GM12878 (cell line): Measurements from ENCODE around the gene BNIP2. TPM values are rescaled to one million over a fixed set of nuclear protein-coding genes. Genes with fewer than 3 reads are reported as not detected.

Experiments used
- ATAC-seq: fragments of 200-7000 bp; cut with Tn5 transposase; 3 replicates; pipeline ENCODE4 v1.9.1; 2020; ENCODE audit warnings: mild to moderate bottlenecking, moderate library complexity
- BruUV-seq: library from RNA; stranded (reverse); fragments of 400-500 nt; replicated peaks from 2 replicates; lab custom pipeline; 2021; lab: Mats Ljungman, UMichigan
- CTCF ChIA-PET: fragments of 300-600 bp; sonication (Branson Sonifier 250); formaldehyde crosslinking; extraction: SDS; loops from one replicate; lab custom pipeline; 2021; ENCODE audit warnings: inconsistent platforms; lab: Yijun Ruan, JAX
- POLR2A ChIA-PET: fragments of 350-600 bp; formaldehyde crosslinking; extraction: SDS; loops from one replicate; lab custom pipeline; 2021; ENCODE audit warnings: inconsistent platforms; lab: Charles Lee
- RAD21 ChIA-PET: fragments of 300-600 bp; sonication (Branson Sonifier 250); formaldehyde crosslinking; loops from one replicate; lab custom pipeline; 2023; ENCODE audit warnings: antibody characterized with exemption; ENCODE audit not compliant: unreplicated experiment; lab: Charles Lee
- SMC1A ChIA-PET: fragments of 300-600 bp; sonication (Branson Sonifier 250); formaldehyde crosslinking; loops from one replicate; lab custom pipeline; 2023; ENCODE audit not compliant: unreplicated experiment, uncharacterized antibody; lab: Charles Lee
- DNase-seq: peaks from one replicate; pipeline ENCODE4 v3.0.0-alpha.2; 2011; ENCODE audit warnings: low read depth, low spot score
- FAIRE-seq: peaks from 3 replicates; lab custom pipeline; 2011; peaks lifted over from hg19 to GRCh38; lab: Jason Lieb, UNC
- H2AFZ ChIP-seq: 2 replicates; pipeline ENCODE4 v1.6.0; 2011; ENCODE audit warnings: low read depth, low read length, control low read depth; ENCODE audit not compliant: control insufficient read depth
- H3K27ac ChIP-seq: 2 replicates; pipeline ENCODE4 v1.5.1; 2011; ENCODE audit warnings: control low read depth; ENCODE audit not compliant: control insufficient read depth, insufficient read depth
- H3K27me3 ChIP-seq, 2 experiments: replicated peaks in 1 of 2; 2 replicates each; pipeline versions ENCODE4 v1.6.0 to v1.6.1; 2011; ENCODE audit warnings: low read length in 1 of 2; ENCODE audit not compliant: control insufficient read depth in 2 of 2, insufficient read depth in 2 of 2
- H3K36me3 ChIP-seq, 2 experiments: 2 replicates each; pipeline ENCODE4 v1.5.1; 2011; ENCODE audit warnings: low read length in 1 of 2; ENCODE audit not compliant: control insufficient read depth in 2 of 2, insufficient read depth in 2 of 2
- H3K4me1 ChIP-seq: 2 replicates; pipeline ENCODE4 v1.6.1; 2011; ENCODE audit warnings: mild to moderate bottlenecking, low read length, moderate library complexity, mixed read lengths; ENCODE audit not compliant: control insufficient read depth, insufficient read depth
- H3K4me2 ChIP-seq: 2 replicates; pipeline ENCODE4 v1.6.0; 2011; ENCODE audit warnings: control low read depth; ENCODE audit not compliant: control insufficient read depth, insufficient read depth
- H3K4me3 ChIP-seq: fragments of 200-600 bp; sonication (generic); 2 replicates; pipeline ENCODE4 v1.5.1; 2016
- H3K79me2 ChIP-seq: 2 replicates; pipeline ENCODE4 v1.6.0; 2011; ENCODE audit warnings: low read length; ENCODE audit not compliant: control insufficient read depth, insufficient read depth
- H3K9ac ChIP-seq: 2 replicates; pipeline ENCODE4 v1.8.0; 2011; ENCODE audit warnings: low read length, control low read depth, mixed read lengths; ENCODE audit not compliant: control insufficient read depth, insufficient read depth
- H3K9me3 ChIP-seq: replicated peaks from 3 replicates; pipeline ENCODE4 v1.5.1; 2011; ENCODE audit warnings: mild to moderate bottlenecking, low read length; ENCODE audit not compliant: control insufficient read depth, insufficient read depth
- H4K20me1 ChIP-seq: 2 replicates; pipeline ENCODE4 v1.6.0; 2011; ENCODE audit not compliant: control insufficient read depth, insufficient read depth
- CHD2 ChIP-seq: IDR thresholded peaks from 2 replicates; pipeline ENCODE4 v1.6.1; 2011; ENCODE audit warnings: low read depth, low read length, improper control_type of control experiment, borderline replicate concordance
- HDAC2 ChIP-seq: fragments of 200-600 bp; sonication (generic); IDR thresholded peaks from 2 replicates; pipeline ENCODE4 v1.6.1; 2017
- MTA3 ChIP-seq: IDR thresholded peaks from 2 replicates; pipeline ENCODE4 v1.6.1; 2012; ENCODE audit warnings: low read length, inconsistent platforms, borderline replicate concordance
- MYB ChIP-seq: fragments of 150-350 bp; IDR thresholded peaks from 2 replicates; pipeline ENCODE4 v1.6.1; 2014; ENCODE audit warnings: mild to moderate bottlenecking, low read depth, low read length, borderline replicate concordance
- NFXL1 ChIP-seq: fragments of 450-650 bp; IDR thresholded peaks from 2 replicates; pipeline ENCODE4 v1.6.1; 2017; ENCODE audit warnings: antibody characterized with exemption, mild to moderate bottlenecking, borderline replicate concordance
- RAD21 ChIP-seq: IDR thresholded peaks from 2 replicates; pipeline ENCODE4 v1.6.1; 2011; ENCODE audit warnings: mild to moderate bottlenecking, low read depth, low read length, moderate library complexity; ENCODE audit not compliant: insufficient read depth
- SMARCA5 ChIP-seq: fragments of 450-650 bp; IDR thresholded peaks from 2 replicates; pipeline ENCODE4 v1.6.1; 2017; ENCODE audit warnings: mild to moderate bottlenecking
- SREBF1 ChIP-seq: IDR thresholded peaks from 2 replicates; pipeline ENCODE4 v1.6.1; 2012; ENCODE audit warnings: mild to moderate bottlenecking, low read length
- SUZ12 ChIP-seq: fragments of 200-600 bp; sonication (generic); IDR thresholded peaks from one replicate; pipeline ENCODE4 v1.6.1; 2018; ENCODE audit warnings: antibody characterized with exemption, mild to moderate bottlenecking; ENCODE audit not compliant: unreplicated experiment
- TBL1XR1 ChIP-seq: IDR thresholded peaks from 2 replicates; pipeline ENCODE4 v1.6.1; 2012; ENCODE audit warnings: low read depth, low read length, improper control_type of control experiment
- TCF12 ChIP-seq: IDR thresholded peaks from 2 replicates; pipeline ENCODE4 v1.6.1; 2011; ENCODE audit warnings: low read depth, mild to moderate bottlenecking, low read length
- ZNF274 ChIP-seq: IDR thresholded peaks from one replicate; pipeline ENCODE4 v1.8.0; 2011; ENCODE audit not compliant: insufficient read length, insufficient read depth
- WGBS: methylation state at CpG from one replicate; pipeline ENCODE4 v1.1.6; 2016; ENCODE audit warnings: low lambda C conversion rate; ENCODE audit not compliant: insufficient replicate concordance, insufficient coverage; ENCODE audit errors: missing lambda C conversion rate; 5-methylcytosine and 5-hydroxymethylcytosine counted together
- in situ Hi-C: fragments of 300-500 bp; cut with MboI; formaldehyde crosslinking; loops from 9 replicates; pipeline ENCODE4 v1.14.3; 2018; ENCODE audit warnings: mixed read lengths
- intact Hi-C: fragments of 100-400 bp; cut with micrococcal nuclease; formaldehyde crosslinking; loops from one replicate; pipeline ENCODE4 v1.14.2; 2022; ENCODE audit not compliant: unreplicated experiment
- polyA plus RNA-seq, 11 experiments: library from polyadenylated mRNA; depleted of rRNA in 4 of 11; unstranded in 6 of 11; stranded (reverse) in 5 of 11; fragments of >200 nt; fragmentation: Nextera tagmentation in 4 of 11; fragmentation: Illumina TruSeq in 1 of 11; extraction: Ambion mirVana in 4 of 11; extraction: Trizol in 1 of 11; gene quantifications; 1 replicate in 1 of 11; 2 replicates in 10 of 11; pipeline versions ENCODE4 v1.2.1 to v1.2.3, GENCODE V29; 2011 to 2016; ENCODE audit warnings: inconsistent platforms in 2 of 11, missing spikeins in 2 of 11, low read depth in 1 of 11
- total RNA-seq, 4 experiments: library from RNA; depleted of rRNA in 3 of 4; stranded (reverse); fragments of >200 nt in 3 of 4; fragmentation: Illumina TruSeq in 1 of 4; extraction: Trizol in 1 of 4; gene quantifications; 2 replicates each; pipeline versions ENCODE4 v1.2.1 to v1.2.3, GENCODE V29; 2013 to 2021
- TF ChIP-seq, protein P1 (sequence below): fragments of 450-650 bp; IDR thresholded peaks from 2 replicates; pipeline ENCODE4 v1.6.1; 2017; ENCODE audit warnings: borderline replicate concordance
- TF ChIP-seq, protein P2 (sequence below): fragments of 450-650 bp; formaldehyde crosslinking; IDR thresholded peaks from 2 replicates; pipeline ENCODE4 v1.4.0; 2022; ENCODE audit warnings: mild to moderate bottlenecking, moderate library complexity
- TF ChIP-seq, protein P3 (sequence below): fragments of 450-650 bp; IDR thresholded peaks from 2 replicates; pipeline ENCODE4 v1.6.1; 2017; ENCODE audit warnings: mild to moderate bottlenecking, moderate library complexity

BNIP2 gene
- total and polyA plus RNA-seq, 10 of the 15 experiments (the other 5 are each of a cell fraction or from before 2014, with no cell fraction given) = 29.9 to 122 (median 67.7) TPM

DNA sequence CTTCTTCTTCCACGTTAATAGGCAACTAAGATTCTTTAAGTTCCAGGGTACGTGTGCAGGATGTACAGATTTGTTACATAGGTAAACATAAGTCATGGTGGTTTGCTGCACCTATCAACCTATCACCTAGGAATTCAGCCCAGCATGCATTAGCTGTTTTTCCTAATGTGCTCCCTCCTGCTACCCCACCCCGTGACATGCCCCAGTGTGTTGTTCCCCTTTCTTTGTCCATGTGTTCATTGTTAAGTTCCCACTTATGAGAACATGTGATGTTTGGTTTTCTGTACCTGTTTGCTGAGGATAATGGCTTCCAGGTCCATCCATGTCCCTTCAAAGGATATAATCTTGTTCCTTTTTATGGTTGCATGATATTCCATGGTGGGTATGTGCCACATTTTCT lies 52.9 kb downstream of the BNIP2 start:
- Histone ChIP-seq H3K27me3 (no peaks in the 10 kb centered on the region), H4K20me1 (no peaks in the 10 kb centered on the region), H3K9ac (no peak overlapping the region), H3K27ac (no peak overlapping the region), H3K4me1 (no peaks in the 10 kb centered on the region), H3K9me3 (no peaks in the 10 kb centered on the region), H3K36me3 (peaks cover 0 to 6% of the 10 kb centered on the region in 2 experiments; a peak in 1 of 4 replicates), H3K4me2 (no peak overlapping the region), H3K4me3 (no peak overlapping the region), H3K79me2 (no peaks in the 10 kb centered on the region), H2AFZ (no peak overlapping the region)
- ChIA-PET RAD21 (no interaction called here), CTCF (interaction anchor here (2.4 kb wide), 1 partner anchor 103 kb away, joined by 6 read pairs; no protein-coding TSS in a partner anchor), POLR2A (no interaction called here), SMC1A (no interaction called here)
- intact Hi-C loops = no loop called here
- no TSS peak for BruUV-seq
- in situ Hi-C loops = no loop called here
- 84% methylated on average over 3 of the region's 3 CpGs for WGBS
- FAIRE-seq = peak; percentile 13
- DNase-seq = no peak
- no peak for ATAC-seq
- TF ChIP-seq, protein P1, sequence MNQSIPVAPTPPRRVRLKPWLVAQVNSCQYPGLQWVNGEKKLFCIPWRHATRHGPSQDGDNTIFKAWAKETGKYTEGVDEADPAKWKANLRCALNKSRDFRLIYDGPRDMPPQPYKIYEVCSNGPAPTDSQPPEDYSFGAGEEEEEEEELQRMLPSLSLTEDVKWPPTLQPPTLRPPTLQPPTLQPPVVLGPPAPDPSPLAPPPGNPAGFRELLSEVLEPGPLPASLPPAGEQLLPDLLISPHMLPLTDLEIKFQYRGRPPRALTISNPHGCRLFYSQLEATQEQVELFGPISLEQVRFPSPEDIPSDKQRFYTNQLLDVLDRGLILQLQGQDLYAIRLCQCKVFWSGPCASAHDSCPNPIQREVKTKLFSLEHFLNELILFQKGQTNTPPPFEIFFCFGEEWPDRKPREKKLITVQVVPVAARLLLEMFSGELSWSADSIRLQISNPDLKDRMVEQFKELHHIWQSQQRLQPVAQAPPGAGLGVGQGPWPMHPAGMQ = no peak
- TF ChIP-seq SREBF1 (no peak), SMARCA5 (no peak), CHD2 (no peak), MTA3 (no peak), SUZ12 (no peak), HDAC2 (no peak), TBL1XR1 (no peak), MYB (no peak), ZNF274 (no peak), TCF12 (no peak), NFXL1 (no peak), RAD21 (no peak)
- TF ChIP-seq, protein P2, sequence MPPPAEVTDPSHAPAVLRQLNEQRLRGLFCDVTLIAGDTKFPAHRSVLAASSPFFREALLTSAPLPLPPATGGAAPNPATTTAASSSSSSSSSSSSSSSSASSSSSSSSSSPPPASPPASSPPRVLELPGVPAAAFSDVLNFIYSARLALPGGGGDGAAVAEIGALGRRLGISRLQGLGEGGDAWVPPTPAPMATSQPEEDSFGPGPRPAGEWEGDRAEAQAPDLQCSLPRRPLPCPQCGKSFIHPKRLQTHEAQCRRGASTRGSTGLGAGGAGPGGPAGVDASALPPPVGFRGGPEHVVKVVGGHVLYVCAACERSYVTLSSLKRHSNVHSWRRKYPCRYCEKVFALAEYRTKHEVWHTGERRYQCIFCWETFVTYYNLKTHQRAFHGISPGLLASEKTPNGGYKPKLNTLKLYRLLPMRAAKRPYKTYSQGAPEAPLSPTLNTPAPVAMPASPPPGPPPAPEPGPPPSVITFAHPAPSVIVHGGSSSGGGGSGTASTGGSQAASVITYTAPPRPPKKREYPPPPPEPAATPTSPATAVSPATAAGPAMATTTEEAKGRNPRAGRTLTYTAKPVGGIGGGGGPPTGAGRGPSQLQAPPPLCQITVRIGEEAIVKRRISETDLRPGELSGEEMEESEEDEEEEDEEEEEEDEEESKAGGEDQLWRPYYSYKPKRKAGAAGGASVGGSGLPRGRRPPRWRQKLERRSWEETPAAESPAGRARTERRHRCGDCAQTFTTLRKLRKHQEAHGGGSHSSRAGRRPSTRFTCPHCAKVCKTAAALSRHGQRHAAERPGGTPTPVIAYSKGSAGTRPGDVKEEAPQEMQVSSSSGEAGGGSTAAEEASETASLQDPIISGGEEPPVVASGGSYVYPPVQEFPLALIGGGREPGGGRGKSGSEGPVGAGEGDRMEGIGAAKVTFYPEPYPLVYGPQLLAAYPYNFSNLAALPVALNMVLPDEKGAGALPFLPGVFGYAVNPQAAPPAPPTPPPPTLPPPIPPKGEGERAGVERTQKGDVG = no peak
- TF ChIP-seq, protein P3, sequence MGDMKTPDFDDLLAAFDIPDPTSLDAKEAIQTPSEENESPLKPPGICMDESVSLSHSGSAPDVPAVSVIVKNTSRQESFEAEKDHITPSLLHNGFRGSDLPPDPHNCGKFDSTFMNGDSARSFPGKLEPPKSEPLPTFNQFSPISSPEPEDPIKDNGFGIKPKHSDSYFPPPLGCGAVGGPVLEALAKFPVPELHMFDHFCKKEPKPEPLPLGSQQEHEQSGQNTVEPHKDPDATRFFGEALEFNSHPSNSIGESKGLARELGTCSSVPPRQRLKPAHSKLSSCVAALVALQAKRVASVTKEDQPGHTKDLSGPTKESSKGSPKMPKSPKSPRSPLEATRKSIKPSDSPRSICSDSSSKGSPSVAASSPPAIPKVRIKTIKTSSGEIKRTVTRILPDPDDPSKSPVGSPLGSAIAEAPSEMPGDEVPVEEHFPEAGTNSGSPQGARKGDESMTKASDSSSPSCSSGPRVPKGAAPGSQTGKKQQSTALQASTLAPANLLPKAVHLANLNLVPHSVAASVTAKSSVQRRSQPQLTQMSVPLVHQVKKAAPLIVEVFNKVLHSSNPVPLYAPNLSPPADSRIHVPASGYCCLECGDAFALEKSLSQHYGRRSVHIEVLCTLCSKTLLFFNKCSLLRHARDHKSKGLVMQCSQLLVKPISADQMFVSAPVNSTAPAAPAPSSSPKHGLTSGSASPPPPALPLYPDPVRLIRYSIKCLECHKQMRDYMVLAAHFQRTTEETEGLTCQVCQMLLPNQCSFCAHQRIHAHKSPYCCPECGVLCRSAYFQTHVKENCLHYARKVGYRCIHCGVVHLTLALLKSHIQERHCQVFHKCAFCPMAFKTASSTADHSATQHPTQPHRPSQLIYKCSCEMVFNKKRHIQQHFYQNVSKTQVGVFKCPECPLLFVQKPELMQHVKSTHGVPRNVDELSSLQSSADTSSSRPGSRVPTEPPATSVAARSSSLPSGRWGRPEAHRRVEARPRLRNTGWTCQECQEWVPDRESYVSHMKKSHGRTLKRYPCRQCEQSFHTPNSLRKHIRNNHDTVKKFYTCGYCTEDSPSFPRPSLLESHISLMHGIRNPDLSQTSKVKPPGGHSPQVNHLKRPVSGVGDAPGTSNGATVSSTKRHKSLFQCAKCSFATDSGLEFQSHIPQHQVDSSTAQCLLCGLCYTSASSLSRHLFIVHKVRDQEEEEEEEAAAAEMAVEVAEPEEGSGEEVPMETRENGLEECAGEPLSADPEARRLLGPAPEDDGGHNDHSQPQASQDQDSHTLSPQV = no peak
